ENCODE data around the gene FLVCR1.

The FLVCR1 gene

DNA sequence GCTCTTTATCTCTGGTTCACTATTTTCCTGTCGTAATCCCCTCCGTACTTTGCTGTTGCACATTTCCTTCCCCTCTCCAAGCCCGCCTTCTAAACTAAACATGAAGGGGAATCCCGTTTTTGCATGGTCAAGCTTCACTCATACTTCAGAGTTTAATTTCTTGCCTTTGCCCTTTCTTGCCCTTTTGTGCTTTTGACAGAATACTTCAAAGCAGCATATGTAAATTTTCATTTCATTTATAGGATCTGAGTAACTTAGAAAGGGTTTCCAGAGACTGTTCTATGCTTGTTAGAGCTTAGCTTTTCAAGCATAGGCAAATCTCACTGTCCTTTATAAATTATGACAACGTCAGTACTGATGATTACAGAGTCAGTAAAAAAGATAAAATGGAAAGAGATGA, 38.3 kb upstream of the FLVCR1 start:
- H3K36me3 ChIP-seq (ENCODE audit: low read length) = 0 out of 2 replicates have a peak, but pooled peaks cover 2% of the 10 kb centered on the region
- no peaks in the 10 kb centered on the region for H3K79me2 ChIP-seq (ENCODE audit: insufficient read depth, low read length)
- no peak overlapping the region for H3K27ac ChIP-seq (ENCODE audit: low read depth, low read length)
- H3K9me3 ChIP-seq (ENCODE audit: insufficient read depth, low read length) = no peaks in the 10 kb centered on the region
- H3K4me2 ChIP-seq (ENCODE audit: low read depth, low read length, poor library complexity, severe bottlenecking) = no peak overlapping the region
- no peak overlapping the region for H3K9ac ChIP-seq (ENCODE audit: low read length)
- H3K27me3 ChIP-seq (ENCODE audit: low read length) = no peaks in the 10 kb centered on the region
- TF ChIP-seq, protein P1, sequence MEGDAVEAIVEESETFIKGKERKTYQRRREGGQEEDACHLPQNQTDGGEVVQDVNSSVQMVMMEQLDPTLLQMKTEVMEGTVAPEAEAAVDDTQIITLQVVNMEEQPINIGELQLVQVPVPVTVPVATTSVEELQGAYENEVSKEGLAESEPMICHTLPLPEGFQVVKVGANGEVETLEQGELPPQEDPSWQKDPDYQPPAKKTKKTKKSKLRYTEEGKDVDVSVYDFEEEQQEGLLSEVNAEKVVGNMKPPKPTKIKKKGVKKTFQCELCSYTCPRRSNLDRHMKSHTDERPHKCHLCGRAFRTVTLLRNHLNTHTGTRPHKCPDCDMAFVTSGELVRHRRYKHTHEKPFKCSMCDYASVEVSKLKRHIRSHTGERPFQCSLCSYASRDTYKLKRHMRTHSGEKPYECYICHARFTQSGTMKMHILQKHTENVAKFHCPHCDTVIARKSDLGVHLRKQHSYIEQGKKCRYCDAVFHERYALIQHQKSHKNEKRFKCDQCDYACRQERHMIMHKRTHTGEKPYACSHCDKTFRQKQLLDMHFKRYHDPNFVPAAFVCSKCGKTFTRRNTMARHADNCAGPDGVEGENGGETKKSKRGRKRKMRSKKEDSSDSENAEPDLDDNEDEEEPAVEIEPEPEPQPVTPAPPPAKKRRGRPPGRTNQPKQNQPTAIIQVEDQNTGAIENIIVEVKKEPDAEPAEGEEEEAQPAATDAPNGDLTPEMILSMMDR (IDR thresholded peaks at IDR 0.05; ENCODE audit: insufficient read depth, low read length, poor library complexity, severe bottlenecking) = no peak
- no peak for TF ChIP-seq EZH2phosphoT487 (conservative IDR thresholded peaks at IDR 0.05; ENCODE audit: low read length)
- H4K20me1 ChIP-seq (ENCODE audit: low read depth, low read length) = no peaks in the 10 kb centered on the region
- no peaks in the 10 kb centered on the region for H3F3A ChIP-seq (ENCODE audit: insufficient read depth)
- H3K4me3 ChIP-seq (ENCODE audit: insufficient read depth, low read length, poor library complexity, severe bottlenecking) = no peak overlapping the region
- H2AFZ ChIP-seq (ENCODE audit: low read depth, low read length, severe bottlenecking) = no peak overlapping the region
- no peaks in the 10 kb centered on the region for H3K9me2 ChIP-seq (replicated peaks; ENCODE audit: insufficient read depth, low read length)

GRCh38 chr1:212820969-212821368, 37.1 kb upstream of the FLVCR1 start:
- no peaks in the 10 kb centered on the region for H3F3A ChIP-seq (ENCODE audit: insufficient read depth)
- H3K36me3 ChIP-seq (ENCODE audit: low read length) = no peaks in the 10 kb centered on the region
- H3K4me2 ChIP-seq (ENCODE audit: low read depth, low read length, poor library complexity, severe bottlenecking) = no peak overlapping the region
- H3K79me2 ChIP-seq (ENCODE audit: insufficient read depth, low read length) = no peaks in the 10 kb centered on the region
- H3K27ac ChIP-seq (ENCODE audit: low read depth, low read length) = no peak overlapping the region
- H3K9me2 ChIP-seq (replicated peaks; ENCODE audit: insufficient read depth, low read length) = no peaks in the 10 kb centered on the region
- no peaks in the 10 kb centered on the region for H3K27me3 ChIP-seq (ENCODE audit: low read length)
- no peak overlapping the region for H3K9ac ChIP-seq (ENCODE audit: low read length)
- no peaks in the 10 kb centered on the region for H4K20me1 ChIP-seq (ENCODE audit: low read depth, low read length)
- no peak overlapping the region for H2AFZ ChIP-seq (ENCODE audit: low read depth, low read length, severe bottlenecking)
- H3K4me3 ChIP-seq (ENCODE audit: insufficient read depth, low read length, poor library complexity, severe bottlenecking) = no peak overlapping the region
- H3K9me3 ChIP-seq (ENCODE audit: insufficient read depth, low read length) = peaks cover 7% of the 10 kb centered on the region; the same call in 1 of the 2 replicates
- TF ChIP-seq, protein P1 (IDR thresholded peaks at IDR 0.05; ENCODE audit: insufficient read depth, low read length, poor library complexity, severe bottlenecking) = no peak
- no peak for TF ChIP-seq EZH2phosphoT487 (conservative IDR thresholded peaks at IDR 0.05; ENCODE audit: low read length)

GRCh38 chr1:212822956-212823355, 35.1 kb upstream of the FLVCR1 start:
- H3K27me3 ChIP-seq (ENCODE audit: low read length) = no peaks in the 10 kb centered on the region
- no peak overlapping the region for H3K27ac ChIP-seq (ENCODE audit: low read depth, low read length)
- no peak overlapping the region for H3K4me2 ChIP-seq (ENCODE audit: low read depth, low read length, poor library complexity, severe bottlenecking)
- no peak overlapping the region for H3K4me3 ChIP-seq (ENCODE audit: insufficient read depth, low read length, poor library complexity, severe bottlenecking)
- H3K9ac ChIP-seq (ENCODE audit: low read length) = no peak overlapping the region
- no peak overlapping the region for H2AFZ ChIP-seq (ENCODE audit: low read depth, low read length, severe bottlenecking)
- H4K20me1 ChIP-seq (ENCODE audit: low read depth, low read length) = no peaks in the 10 kb centered on the region
- H3K79me2 ChIP-seq (ENCODE audit: insufficient read depth, low read length) = no peaks in the 10 kb centered on the region
- no peaks in the 10 kb centered on the region for H3K9me2 ChIP-seq (replicated peaks; ENCODE audit: insufficient read depth, low read length)
- peaks cover 11% of the 10 kb centered on the region; the same call in 1 of the 2 replicates for H3K9me3 ChIP-seq (ENCODE audit: insufficient read depth, low read length)
- TF ChIP-seq, protein P1 (IDR thresholded peaks at IDR 0.05; ENCODE audit: insufficient read depth, low read length, poor library complexity, severe bottlenecking) = no peak
- TF ChIP-seq EZH2phosphoT487 (conservative IDR thresholded peaks at IDR 0.05; ENCODE audit: low read length) = no peak
- H3K36me3 ChIP-seq (ENCODE audit: low read length) = no peaks in the 10 kb centered on the region
- no peaks in the 10 kb centered on the region for H3F3A ChIP-seq (ENCODE audit: insufficient read depth)

All from SU-DHL-6 (cell line).